Measurements from ENCODE around the gene RTN4IP1. TPM values are rescaled to one million over a fixed set of nuclear protein-coding genes. Genes with fewer than 3 reads are reported as not detected.
A peak's percentile ranks its signal among the peaks of the same experiment; 100 is the strongest.

The RTN4IP1 gene
- total and polyA plus RNA-seq, 9 of the 15 experiments (the other 6 are each of a cell fraction or from before 2014, with no cell fraction given), result 17.9 to 46.0 (median 22.2) TPM

GRCh38 chr6:106629103-106629858, at the start of gene RTN4IP1, which contains the start of gene QRSL1 (continued):
- no peak for TF ChIP-seq ZBTB11 (CRISPR knock-in tag; IDR thresholded peaks at IDR 0.05)
- peak; percentile 31; the same call in 1 of the 2 replicates for TF ChIP-seq RB1 (IDR thresholded peaks at IDR 0.05; ENCODE audit: low read depth)
- TF ChIP-seq CBX8 (IDR thresholded peaks at IDR 0.05; ENCODE audit: borderline replicate concordance, extremely low read depth, low read depth, low read length, poor library complexity, severe bottlenecking), result no peak
- TF ChIP-seq KDM5B (IDR thresholded peaks at IDR 0.05; ENCODE audit: insufficient replicate concordance, low read depth, low read length), result peak; percentile 49
- TF ChIP-seq, protein P1, sequence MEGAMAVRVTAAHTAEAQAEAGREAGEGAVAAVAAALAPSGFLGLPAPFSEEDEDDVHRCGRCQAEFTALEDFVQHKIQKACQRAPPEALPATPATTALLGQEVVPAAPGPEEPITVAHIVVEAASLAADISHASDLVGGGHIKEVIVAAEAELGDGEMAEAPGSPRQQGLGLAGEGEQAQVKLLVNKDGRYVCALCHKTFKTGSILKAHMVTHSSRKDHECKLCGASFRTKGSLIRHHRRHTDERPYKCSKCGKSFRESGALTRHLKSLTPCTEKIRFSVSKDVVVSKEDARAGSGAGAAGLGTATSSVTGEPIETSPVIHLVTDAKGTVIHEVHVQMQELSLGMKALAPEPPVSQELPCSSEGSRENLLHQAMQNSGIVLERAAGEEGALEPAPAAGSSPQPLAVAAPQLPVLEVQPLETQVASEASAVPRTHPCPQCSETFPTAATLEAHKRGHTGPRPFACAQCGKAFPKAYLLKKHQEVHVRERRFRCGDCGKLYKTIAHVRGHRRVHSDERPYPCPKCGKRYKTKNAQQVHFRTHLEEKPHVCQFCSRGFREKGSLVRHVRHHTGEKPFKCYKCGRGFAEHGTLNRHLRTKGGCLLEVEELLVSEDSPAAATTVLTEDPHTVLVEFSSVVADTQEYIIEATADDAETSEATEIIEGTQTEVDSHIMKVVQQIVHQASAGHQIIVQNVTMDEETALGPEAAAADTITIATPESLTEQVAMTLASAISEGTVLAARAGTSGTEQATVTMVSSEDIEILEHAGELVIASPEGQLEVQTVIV (CRISPR knock-in tag; IDR thresholded peaks at IDR 0.05; ENCODE audit: borderline replicate concordance), result no peak
- peak; percentile 96 for TF ChIP-seq DIDO1 (tag; IDR thresholded peaks at IDR 0.05; ENCODE audit: low read depth)
- TF ChIP-seq CBFA2T2 (conservative IDR thresholded peaks at IDR 0.05), result no peak
- peak; percentile 71 for TF ChIP-seq SUPT5H (IDR thresholded peaks at IDR 0.05)
- TF ChIP-seq RFX5 (IDR thresholded peaks at IDR 0.05; ENCODE audit: low read depth, low read length), result 0 out of 2 replicates have a peak, but pooled peaks have one; percentile 49
- TF ChIP-seq TSC22D4 (tag; IDR thresholded peaks at IDR 0.05), result no peak
- TF ChIP-seq RBM25 (IDR thresholded peaks at IDR 0.05; ENCODE audit: low read depth, low read length, severe bottlenecking), result peak; percentile 80
- TF ChIP-seq YY1 (IDR thresholded peaks at IDR 0.05; ENCODE audit: borderline replicate concordance in 1 of 3, control insufficient read depth in 1 of 3, extremely low read depth in 1 of 3, insufficient read depth in 3 of 3, insufficient read length in 1 of 3, insufficient replicate concordance in 2 of 3, low read depth in 1 of 3, low read length in 2 of 3), result peak; percentile 95 to 98 (median 97)
- no peak for TF ChIP-seq ERF (CRISPR knock-in tag; IDR thresholded peaks at IDR 0.05)
- TF ChIP-seq MIER1 (IDR thresholded peaks at IDR 0.05; ENCODE audit: low read depth), result no peak
- no peak for TF ChIP-seq CBX1 (IDR thresholded peaks at IDR 0.05; ENCODE audit: low read depth)
- no peak for TF ChIP-seq ELF1 (tag; IDR thresholded peaks at IDR 0.05)
- TF ChIP-seq GABPB1 (CRISPR knock-in tag; IDR thresholded peaks at IDR 0.05), result peak; percentile 14; the same call in 1 of the 2 replicates

All from K562 (cell line).